Liver (tissue), 9 donors: ENCODE data around the gene C10orf67. TPM values are rescaled to one million over a fixed set of nuclear protein-coding genes. Genes with fewer than 3 reads are reported as not detected.

Source experiments
- DNase-seq: peaks from one replicate; pipeline ENCODE4 v3.0.0-alpha.2; 2017; ENCODE audit warnings: low spot score
- H3K27ac ChIP-seq, 2 donors: one replicate each; pipeline ENCODE4 v1.7.0; 2013; ENCODE audit warnings: inconsistent platforms in 2 of 2, low read length in 2 of 2, control low read depth in 1 of 2, low read depth in 1 of 2, mild to moderate bottlenecking in 1 of 2
- H3K27me3 ChIP-seq, 4 donors: one replicate each; pipeline versions ENCODE4 v1.6.1 to v1.7.0; 2013; ENCODE audit warnings: low read length in 3 of 4, inconsistent platforms in 1 of 4, mild to moderate bottlenecking in 1 of 4, moderate library complexity in 1 of 4; ENCODE audit not compliant: control insufficient read depth in 4 of 4, insufficient read depth in 4 of 4
- H3K36me3 ChIP-seq, 4 donors: one replicate each; pipeline versions ENCODE4 v1.6.1 to v1.7.0; 2013; ENCODE audit warnings: low read length in 3 of 4, mild to moderate bottlenecking in 3 of 4, low read depth in 1 of 4, moderate library complexity in 1 of 4; ENCODE audit not compliant: control insufficient read depth in 4 of 4, insufficient read depth in 3 of 4
- H3K4me1 ChIP-seq, 4 donors: one replicate each; pipeline versions ENCODE4 v1.6.1 to v1.7.0; 2013; ENCODE audit warnings: low read length in 3 of 4, mild to moderate bottlenecking in 3 of 4, moderate library complexity in 1 of 4; ENCODE audit not compliant: control insufficient read depth in 4 of 4, insufficient read depth in 4 of 4
- H3K4me3 ChIP-seq, 3 donors: one replicate each; pipeline versions ENCODE4 v1.6.1 to v1.7.0; 2013; ENCODE audit warnings: low read length in 3 of 3, control low read depth in 1 of 3, low read depth in 1 of 3, mild to moderate bottlenecking in 1 of 3
- H3K9ac ChIP-seq, 2 donors: one replicate each; pipeline ENCODE4 v1.7.0; 2013; ENCODE audit warnings: low read length in 2 of 2, mild to moderate bottlenecking in 2 of 2, moderate library complexity in 2 of 2, control low read depth in 1 of 2, low read depth in 1 of 2
- H3K9me3 ChIP-seq, 4 donors: one replicate each; pipeline versions ENCODE4 v1.6.1 to v1.7.0; 2013; ENCODE audit warnings: low read length in 3 of 4; ENCODE audit not compliant: control insufficient read depth in 4 of 4
- EGR1 ChIP-seq, 2 donors: IDR thresholded peaks; 2 replicates each; pipeline ENCODE4 v1.6.1; 2016 to 2018; ENCODE audit warnings: antibody characterized with exemption in 2 of 2, low read depth in 2 of 2
- FOXA1 ChIP-seq: IDR thresholded peaks from 2 replicates; pipeline ENCODE4 v1.6.1; 2016; ENCODE audit warnings: antibody characterized with exemption
- FOXA2 ChIP-seq: IDR thresholded peaks from 2 replicates; pipeline ENCODE4 v1.6.1; 2016; ENCODE audit warnings: antibody characterized with exemption
- GABPA ChIP-seq, 2 donors: IDR thresholded peaks in 1 of 2; conservative IDR thresholded peaks in 1 of 2; 2 replicates each; pipeline ENCODE4 v1.6.1; 2016; ENCODE audit warnings: antibody characterized with exemption in 2 of 2, mild to moderate bottlenecking in 1 of 2, moderate library complexity in 1 of 2
- HNF4A ChIP-seq, 2 donors: conservative IDR thresholded peaks; 2 replicates each; pipeline ENCODE4 v1.6.1; 2016; ENCODE audit warnings: antibody characterized with exemption in 2 of 2, mild to moderate bottlenecking in 2 of 2
- HNF4G ChIP-seq: IDR thresholded peaks from 2 replicates; pipeline ENCODE4 v1.6.1; 2016; ENCODE audit warnings: antibody characterized with exemption
- JUND ChIP-seq, 2 donors: IDR thresholded peaks; 2 replicates each; pipeline ENCODE4 v1.6.1; 2016; ENCODE audit warnings: antibody characterized with exemption in 2 of 2
- NR2F2 ChIP-seq: IDR thresholded peaks from 2 replicates; pipeline ENCODE4 v1.6.1; 2016; ENCODE audit warnings: antibody characterized with exemption
- RAD21 ChIP-seq, 2 donors: IDR thresholded peaks; 2 replicates each; pipeline ENCODE4 v1.6.1; 2016; ENCODE audit warnings: antibody characterized with exemption in 2 of 2, mild to moderate bottlenecking in 2 of 2
- RXRA ChIP-seq, 2 donors: IDR thresholded peaks; 2 replicates each; pipeline ENCODE4 v1.6.1; 2017 to 2018; ENCODE audit warnings: antibody characterized with exemption in 2 of 2, mild to moderate bottlenecking in 1 of 2
- SP1 ChIP-seq: IDR thresholded peaks from 2 replicates; pipeline ENCODE4 v1.6.1; 2018; ENCODE audit warnings: antibody characterized with exemption, mild to moderate bottlenecking
- TAF1 ChIP-seq: conservative IDR thresholded peaks from 2 replicates; pipeline ENCODE4 v1.6.1; 2016; ENCODE audit warnings: antibody characterized with exemption, mild to moderate bottlenecking
- YY1 ChIP-seq: IDR thresholded peaks from 2 replicates; pipeline ENCODE4 v1.6.1; 2016; ENCODE audit warnings: antibody characterized with exemption, mild to moderate bottlenecking
- WGBS: extraction: QIAGEN DNeasy Blood & Tissue Kit; methylation state at CpG from one replicate; pipeline ENCODE4 v1.1.7; 2013; 5-methylcytosine and 5-hydroxymethylcytosine counted together
- polyA plus RNA-seq, 2 donors: library from polyadenylated mRNA; stranded (reverse) in 1 of 2; unstranded in 1 of 2; fragments of 200-250 nt in 1 of 2; fragments of >200 nt in 1 of 2; fragmentation: Nextera tagmentation in 1 of 2; extraction: Ambion mirVana in 1 of 2; gene quantifications; one replicate each; pipeline versions ENCODE4 v1.2.1 to v1.2.3, GENCODE V29; 2013 to 2015
- total RNA-seq, 2 donors: library from RNA; depleted of rRNA; stranded (reverse); fragments of >200 nt; gene quantifications; one replicate each; pipeline ENCODE4 v1.2.3, GENCODE V29; 2014
- TF ChIP-seq, protein P1 (sequence below): IDR thresholded peaks from 2 replicates; pipeline ENCODE4 v1.6.1; 2016; ENCODE audit warnings: antibody characterized with exemption
- TF ChIP-seq, protein P2 (sequence below): IDR thresholded peaks from 2 replicates; pipeline ENCODE4 v1.6.1; 2016; ENCODE audit warnings: antibody characterized with exemption, mild to moderate bottlenecking
- TF ChIP-seq, protein P3 (sequence below): IDR thresholded peaks from 2 replicates; pipeline ENCODE4 v1.6.1; 2016; ENCODE audit warnings: antibody characterized with exemption
- TF ChIP-seq, protein P4 (sequence below): fragments of 150-350 bp; IDR thresholded peaks from 2 replicates; pipeline ENCODE4 v1.5.1; 2017; ENCODE audit warnings: improper control_type of control experiment, low read depth, low read length; ENCODE audit not compliant: missing input control
- TF ChIP-seq, protein P5 (sequence below): IDR thresholded peaks from 2 replicates; pipeline ENCODE4 v1.6.1; 2016; ENCODE audit warnings: antibody characterized with exemption
- donor health status: healthy.
- donor health status: healthy.
- donor health status: healthy.
- donor health status: healthy.
- donor health status: healthy.

Gene C10orf67
- total and polyA plus RNA-seq, 4 donors, result 0.02 TPM; not detected in 3

DNA sequence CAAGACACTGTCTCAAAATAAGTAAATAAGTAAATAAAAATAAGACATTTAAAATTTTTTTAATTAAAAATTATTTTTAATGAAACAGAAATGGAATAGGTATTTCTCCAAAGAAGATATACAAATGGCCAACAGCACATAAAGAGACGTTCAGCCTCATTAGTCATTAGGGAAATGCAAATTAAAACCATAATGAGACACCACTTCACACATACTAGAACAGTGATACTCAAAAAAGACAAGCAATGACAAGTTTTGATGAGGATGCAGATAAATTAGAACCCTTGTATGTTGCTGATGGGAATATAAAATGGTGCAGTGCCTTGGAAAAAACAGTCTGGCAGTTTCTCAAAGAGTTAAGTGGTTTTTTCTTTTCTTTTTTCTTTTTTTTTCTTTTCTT is 26.5 kb upstream of the C10orf67 start:
- TF ChIP-seq FOXA1, result no peak
- TF ChIP-seq YY1, result no peak
- TF ChIP-seq, protein P1, sequence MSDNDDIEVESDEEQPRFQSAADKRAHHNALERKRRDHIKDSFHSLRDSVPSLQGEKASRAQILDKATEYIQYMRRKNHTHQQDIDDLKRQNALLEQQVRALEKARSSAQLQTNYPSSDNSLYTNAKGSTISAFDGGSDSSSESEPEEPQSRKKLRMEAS, result no peak
- TF ChIP-seq HNF4A (conservative IDR thresholded peaks at IDR 0.05), result no peak
- no peak for TF ChIP-seq HNF4G
- no peak for TF ChIP-seq RAD21 (IDR thresholded peaks at IDR 0.05)
- TF ChIP-seq, protein P2, sequence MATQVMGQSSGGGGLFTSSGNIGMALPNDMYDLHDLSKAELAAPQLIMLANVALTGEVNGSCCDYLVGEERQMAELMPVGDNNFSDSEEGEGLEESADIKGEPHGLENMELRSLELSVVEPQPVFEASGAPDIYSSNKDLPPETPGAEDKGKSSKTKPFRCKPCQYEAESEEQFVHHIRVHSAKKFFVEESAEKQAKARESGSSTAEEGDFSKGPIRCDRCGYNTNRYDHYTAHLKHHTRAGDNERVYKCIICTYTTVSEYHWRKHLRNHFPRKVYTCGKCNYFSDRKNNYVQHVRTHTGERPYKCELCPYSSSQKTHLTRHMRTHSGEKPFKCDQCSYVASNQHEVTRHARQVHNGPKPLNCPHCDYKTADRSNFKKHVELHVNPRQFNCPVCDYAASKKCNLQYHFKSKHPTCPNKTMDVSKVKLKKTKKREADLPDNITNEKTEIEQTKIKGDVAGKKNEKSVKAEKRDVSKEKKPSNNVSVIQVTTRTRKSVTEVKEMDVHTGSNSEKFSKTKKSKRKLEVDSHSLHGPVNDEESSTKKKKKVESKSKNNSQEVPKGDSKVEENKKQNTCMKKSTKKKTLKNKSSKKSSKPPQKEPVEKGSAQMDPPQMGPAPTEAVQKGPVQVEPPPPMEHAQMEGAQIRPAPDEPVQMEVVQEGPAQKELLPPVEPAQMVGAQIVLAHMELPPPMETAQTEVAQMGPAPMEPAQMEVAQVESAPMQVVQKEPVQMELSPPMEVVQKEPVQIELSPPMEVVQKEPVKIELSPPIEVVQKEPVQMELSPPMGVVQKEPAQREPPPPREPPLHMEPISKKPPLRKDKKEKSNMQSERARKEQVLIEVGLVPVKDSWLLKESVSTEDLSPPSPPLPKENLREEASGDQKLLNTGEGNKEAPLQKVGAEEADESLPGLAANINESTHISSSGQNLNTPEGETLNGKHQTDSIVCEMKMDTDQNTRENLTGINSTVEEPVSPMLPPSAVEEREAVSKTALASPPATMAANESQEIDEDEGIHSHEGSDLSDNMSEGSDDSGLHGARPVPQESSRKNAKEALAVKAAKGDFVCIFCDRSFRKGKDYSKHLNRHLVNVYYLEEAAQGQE, result no peak
- TF ChIP-seq FOXA2, result no peak
- TF ChIP-seq, protein P3, sequence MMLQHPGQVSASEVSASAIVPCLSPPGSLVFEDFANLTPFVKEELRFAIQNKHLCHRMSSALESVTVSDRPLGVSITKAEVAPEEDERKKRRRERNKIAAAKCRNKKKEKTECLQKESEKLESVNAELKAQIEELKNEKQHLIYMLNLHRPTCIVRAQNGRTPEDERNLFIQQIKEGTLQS, result no peak
- TF ChIP-seq SP1, result no peak
- no peak for TF ChIP-seq TAF1
- TF ChIP-seq GABPA (IDR thresholded peaks at IDR 0.05 in 1 of 2, conservative IDR thresholded peaks at IDR 0.05 in 1 of 2), result no peak
- TF ChIP-seq EGR1 (IDR thresholded peaks at IDR 0.05; ENCODE audit: low read depth in 2 of 2), result no peak
- TF ChIP-seq, protein P4, sequence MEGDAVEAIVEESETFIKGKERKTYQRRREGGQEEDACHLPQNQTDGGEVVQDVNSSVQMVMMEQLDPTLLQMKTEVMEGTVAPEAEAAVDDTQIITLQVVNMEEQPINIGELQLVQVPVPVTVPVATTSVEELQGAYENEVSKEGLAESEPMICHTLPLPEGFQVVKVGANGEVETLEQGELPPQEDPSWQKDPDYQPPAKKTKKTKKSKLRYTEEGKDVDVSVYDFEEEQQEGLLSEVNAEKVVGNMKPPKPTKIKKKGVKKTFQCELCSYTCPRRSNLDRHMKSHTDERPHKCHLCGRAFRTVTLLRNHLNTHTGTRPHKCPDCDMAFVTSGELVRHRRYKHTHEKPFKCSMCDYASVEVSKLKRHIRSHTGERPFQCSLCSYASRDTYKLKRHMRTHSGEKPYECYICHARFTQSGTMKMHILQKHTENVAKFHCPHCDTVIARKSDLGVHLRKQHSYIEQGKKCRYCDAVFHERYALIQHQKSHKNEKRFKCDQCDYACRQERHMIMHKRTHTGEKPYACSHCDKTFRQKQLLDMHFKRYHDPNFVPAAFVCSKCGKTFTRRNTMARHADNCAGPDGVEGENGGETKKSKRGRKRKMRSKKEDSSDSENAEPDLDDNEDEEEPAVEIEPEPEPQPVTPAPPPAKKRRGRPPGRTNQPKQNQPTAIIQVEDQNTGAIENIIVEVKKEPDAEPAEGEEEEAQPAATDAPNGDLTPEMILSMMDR, result no peak
- TF ChIP-seq, protein P5, sequence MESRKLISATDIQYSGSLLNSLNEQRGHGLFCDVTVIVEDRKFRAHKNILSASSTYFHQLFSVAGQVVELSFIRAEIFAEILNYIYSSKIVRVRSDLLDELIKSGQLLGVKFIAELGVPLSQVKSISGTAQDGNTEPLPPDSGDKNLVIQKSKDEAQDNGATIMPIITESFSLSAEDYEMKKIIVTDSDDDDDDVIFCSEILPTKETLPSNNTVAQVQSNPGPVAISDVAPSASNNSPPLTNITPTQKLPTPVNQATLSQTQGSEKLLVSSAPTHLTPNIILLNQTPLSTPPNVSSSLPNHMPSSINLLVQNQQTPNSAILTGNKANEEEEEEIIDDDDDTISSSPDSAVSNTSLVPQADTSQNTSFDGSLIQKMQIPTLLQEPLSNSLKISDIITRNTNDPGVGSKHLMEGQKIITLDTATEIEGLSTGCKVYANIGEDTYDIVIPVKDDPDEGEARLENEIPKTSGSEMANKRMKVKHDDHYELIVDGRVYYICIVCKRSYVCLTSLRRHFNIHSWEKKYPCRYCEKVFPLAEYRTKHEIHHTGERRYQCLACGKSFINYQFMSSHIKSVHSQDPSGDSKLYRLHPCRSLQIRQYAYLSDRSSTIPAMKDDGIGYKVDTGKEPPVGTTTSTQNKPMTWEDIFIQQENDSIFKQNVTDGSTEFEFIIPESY, result no peak
- TF ChIP-seq JUND (IDR thresholded peaks at IDR 0.05), result no peak
- DNase-seq, result no peak
- no peak overlapping the region for H3K27ac ChIP-seq
- H3K36me3 ChIP-seq, result no peaks in the 10 kb centered on the region
- no peaks in the 10 kb centered on the region for H3K4me1 ChIP-seq
- H3K9me3 ChIP-seq, result no peaks in the 10 kb centered on the region
- H3K4me3 ChIP-seq, result no peak overlapping the region
- H3K9ac ChIP-seq, result no peak overlapping the region
- WGBS, result 74% methylated on average over 1 of the region's 1 CpG
- no peaks in the 10 kb centered on the region for H3K27me3 ChIP-seq

DNA sequence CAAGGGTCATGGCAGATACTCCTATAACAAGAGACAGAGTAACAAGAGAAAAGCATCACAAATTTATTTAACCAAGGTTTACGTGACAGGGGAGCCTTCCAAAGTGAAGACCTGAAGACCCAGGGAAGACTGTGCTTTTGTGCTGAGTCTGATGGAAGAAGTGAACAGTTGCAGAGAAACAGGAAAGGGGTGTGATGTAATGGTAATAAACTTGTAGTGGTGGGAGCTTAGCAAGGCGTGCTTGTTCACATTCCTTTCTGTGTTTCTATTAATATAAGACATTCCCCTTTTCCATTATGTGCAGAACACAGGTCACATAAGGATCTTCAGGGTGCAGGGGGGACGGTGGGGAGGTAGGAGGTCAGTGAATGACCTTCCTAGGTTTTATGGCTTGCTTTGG is 25.5 kb upstream of the C10orf67 start:
- H3K4me3 ChIP-seq, result no peak overlapping the region
- H3K36me3 ChIP-seq, result no peaks in the 10 kb centered on the region
- no peaks in the 10 kb centered on the region for H3K27me3 ChIP-seq
- DNase-seq, result no peak
- H3K9me3 ChIP-seq, result no peaks in the 10 kb centered on the region
- H3K27ac ChIP-seq, result no peak overlapping the region
- 73% methylated on average over 3 of the region's 3 CpGs for whole genome bisulfite sequencing
- H3K9ac ChIP-seq, result no peak overlapping the region
- H3K4me1 ChIP-seq, result no peaks in the 10 kb centered on the region
- TF ChIP-seq NR2F2 (no peak), FOXA2 (no peak), RXRA (IDR thresholded peaks at IDR 0.05) (no peak), HNF4G (no peak), SP1 (no peak), HNF4A (conservative IDR thresholded peaks at IDR 0.05) (no peak), RAD21 (IDR thresholded peaks at IDR 0.05) (no peak), TAF1 (no peak), GABPA (IDR thresholded peaks at IDR 0.05 in 1 of 2, conservative IDR thresholded peaks at IDR 0.05 in 1 of 2) (no peak), FOXA1 (no peak)
- TF ChIP-seq, protein P3, result no peak
- TF ChIP-seq, protein P1, result no peak
- TF ChIP-seq, protein P2, result no peak
